HTERT RPE-1 (cell line): ENCODE measurements around the gene BZW1.

Experiments
- in situ Hi-C: fragments of 300-500 bp; cut with MboI; formaldehyde crosslinking; loops from 4 replicates; pipeline ENCODE4 v1.14.3; 2020; ENCODE audit warnings: low sequenced_read_pairs

The BZW1 gene

GRCh38 chr2:200829258-200829655, 17.5 kb downstream of the BZW1 start:
- in situ Hi-C loops: no loop called here

GRCh38 chr2:200834701-200835100, 23.0 kb downstream of the BZW1 start:
- in situ Hi-C loops: no loop called here

GRCh38 chr2:200839513-200839912, 27.8 kb downstream of the BZW1 start:
- in situ Hi-C loops: no loop called here

- in situ Hi-C loops: no loop called here
Measured at GRCh38 chr2:200843993-200844948, 32.6 kb downstream of the BZW1 start.

GRCh38 chr2:200845194-200845593, 33.5 kb downstream of the BZW1 start:
- in situ Hi-C loops: no loop called here

GRCh38 chr2:200845669-200846325, 34.1 kb downstream of the BZW1 start:
- in situ Hi-C loops: no loop called here

GRCh38 chr2:200847269-200847668, 35.6 kb downstream of the BZW1 start:
- in situ Hi-C loops: no loop called here

- in situ Hi-C loops: no loop called here
Measured at GRCh38 chr2:200847939-200848338, 36.2 kb downstream of the BZW1 start.

- in situ Hi-C loops: no loop called here
Measured at GRCh38 chr2:200850512-200851256, 39.0 kb downstream of the BZW1 start.

GRCh38 chr2:200851398-200852248, 39.9 kb downstream of the BZW1 start:
- in situ Hi-C loops: no loop called here

GRCh38 chr2:200852605-200853004, 40.9 kb downstream of the BZW1 start:
- in situ Hi-C loops: no loop called here

GRCh38 chr2:200856806-200857205, 45.1 kb downstream of the BZW1 start:
- in situ Hi-C loops: no loop called here

GRCh38 chr2:200860092-200860795, 48.5 kb downstream of the BZW1 start:
- in situ Hi-C loops: no loop called here

- in situ Hi-C loops: no loop called here
Measured at GRCh38 chr2:200861617-200862155, 50.0 kb downstream of the BZW1 start.

GRCh38 chr2:200862532-200863000, 50.9 kb downstream of the BZW1 start:
- in situ Hi-C loops: no loop called here

GRCh38 chr2:200863782-200864175, 52.1 kb downstream of the BZW1 start:
- in situ Hi-C loops: no loop called here

- in situ Hi-C loops: no loop called here
Measured at GRCh38 chr2:200864176-200865034, 52.7 kb downstream of the BZW1 start, which contains the start of gene CLK1. TSS of gene CLK1 (minus strand) at chr2:200864658. CDS start at chr2:200861862, 2,796 bp downstream.

GRCh38 chr2:200869014-200869413, 57.3 kb downstream of the BZW1 start:
- in situ Hi-C loops: no loop called here
